HG03460 (cell line): ENCODE measurements around the gene TTLL7.
"Not testable (repeated sequence)": the region's sequence is repeated elsewhere in the genome, so short reads cannot be mapped to it uniquely, and the experiment has no call there.

ENCODE experiments used
- ATAC-seq: cut with Tn5 transposase; IDR thresholded peaks from one replicate; pipeline ENCODE4 v1.9.1; 2021; ENCODE audit not compliant: unreplicated experiment

The TTLL7 gene

DNA sequence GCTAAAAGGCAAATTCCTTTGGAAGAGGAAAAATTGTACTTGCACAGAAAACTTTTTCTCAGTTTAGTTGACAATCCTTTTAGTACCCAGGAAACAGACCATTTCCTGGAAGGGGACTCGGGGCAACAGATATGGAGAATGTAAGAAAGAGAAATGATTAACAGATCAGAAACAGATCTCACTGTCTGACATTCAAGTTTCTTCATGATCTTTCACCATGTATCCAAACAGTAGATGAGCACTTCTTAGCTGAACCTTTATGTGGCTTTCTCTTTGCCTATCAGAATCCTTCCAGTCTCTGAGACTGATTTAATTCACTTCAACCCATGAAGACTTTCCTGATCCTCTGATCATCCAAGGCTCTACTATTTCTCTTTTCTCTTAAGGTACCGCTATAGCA lies 2.7 kb downstream of the TTLL7 start:
- no peak for ATAC-seq

DNA sequence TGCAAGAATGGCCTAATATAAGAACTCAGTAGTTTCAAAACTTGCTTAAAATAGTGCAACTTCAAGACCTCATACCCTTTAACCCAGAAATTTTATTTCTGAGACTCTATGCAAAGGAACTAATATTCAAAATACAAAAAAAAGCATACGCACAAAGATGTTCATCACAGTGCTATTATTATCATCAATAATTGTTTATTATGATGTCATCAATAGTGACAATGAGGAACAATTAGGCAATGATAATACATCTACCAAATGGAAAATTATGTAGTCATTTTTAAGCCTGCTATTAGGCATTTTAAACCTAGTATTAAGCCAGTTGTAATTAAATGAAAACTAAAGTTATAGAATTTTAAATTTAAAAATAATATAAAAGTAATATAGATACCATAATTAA lies 3.3 kb downstream of the TTLL7 start:
- no peak for ATAC-seq

DNA sequence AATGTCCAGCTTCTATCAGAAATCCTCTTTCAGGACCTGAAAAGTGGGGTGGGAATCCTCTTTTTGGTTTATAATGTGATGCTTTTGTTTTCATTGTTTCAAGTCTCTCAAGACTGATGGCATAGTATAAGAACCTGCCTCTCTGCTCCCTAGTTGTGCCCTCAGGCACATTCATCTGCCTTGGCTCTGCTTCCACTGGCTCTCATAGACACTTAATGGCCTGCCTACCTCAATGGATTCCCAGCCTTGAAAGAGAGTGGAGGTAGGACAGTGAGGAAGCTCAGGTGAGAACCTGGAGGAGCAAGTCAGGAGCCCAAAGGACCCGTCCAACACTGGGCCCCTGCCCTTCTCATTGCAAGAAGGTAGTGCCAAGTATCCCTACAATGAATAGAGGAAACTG lies 4.8 kb downstream of the TTLL7 start:
- no peak for ATAC-seq

DNA sequence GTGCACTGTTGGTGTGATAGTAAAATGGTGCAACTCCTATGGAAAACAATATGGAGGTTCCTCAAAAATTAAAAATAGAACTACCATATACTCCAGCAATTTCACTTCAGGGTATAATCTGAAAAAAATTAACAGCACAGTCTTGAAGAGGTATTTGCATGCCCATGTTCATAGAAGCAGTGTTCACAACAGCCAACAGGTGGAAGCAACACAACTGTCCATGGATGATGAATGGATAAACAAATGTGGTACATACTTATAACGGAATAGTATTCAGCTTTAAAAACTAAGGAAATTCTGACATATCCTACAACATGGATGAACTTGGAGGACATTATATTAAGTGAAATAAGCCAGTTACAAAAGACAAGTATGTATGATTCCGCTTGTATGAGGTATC lies 8.2 kb downstream of the TTLL7 start:
- no peak for ATAC-seq

DNA sequence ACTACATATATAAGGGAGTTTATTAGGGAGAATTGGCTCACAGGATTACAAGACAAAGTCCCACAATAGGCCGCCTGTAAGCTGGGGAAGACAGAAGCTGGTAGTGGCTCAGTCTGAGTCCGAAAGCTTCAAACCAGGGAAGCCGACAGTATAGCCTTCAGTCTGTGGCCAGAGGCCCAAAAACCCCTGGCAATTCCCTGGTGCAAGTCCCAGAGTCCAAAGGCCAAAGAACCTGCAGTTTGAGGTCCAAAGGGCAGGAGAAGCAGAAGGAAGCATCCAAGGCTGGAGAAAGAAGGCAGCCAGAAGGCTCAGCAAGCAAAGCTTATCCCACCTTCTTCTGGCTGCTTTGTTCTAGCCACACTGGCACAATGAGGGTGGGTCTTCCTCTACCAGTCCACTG lies 13.9 kb downstream of the TTLL7 start:
- no peak for ATAC-seq

DNA sequence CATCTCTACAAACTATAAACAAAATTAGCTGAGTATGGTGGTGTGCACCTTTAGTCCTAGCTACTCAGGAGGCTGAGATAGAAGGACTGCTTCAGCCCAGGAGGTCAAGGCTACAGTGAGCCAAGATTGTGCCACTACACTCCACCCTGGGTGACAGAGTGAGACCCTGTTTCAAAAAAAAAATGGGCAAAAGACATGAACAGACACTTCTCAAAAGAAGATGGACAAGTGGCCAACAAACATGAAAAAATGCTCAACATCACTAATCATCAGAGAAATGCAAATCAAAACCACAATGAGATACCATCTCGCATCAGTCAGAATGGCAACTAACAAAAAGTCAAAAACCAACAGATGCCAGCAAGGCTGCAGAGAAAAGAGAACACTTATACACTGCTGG lies 15.0 kb downstream of the TTLL7 start:
- ATAC-seq: not testable (repeated sequence)

DNA sequence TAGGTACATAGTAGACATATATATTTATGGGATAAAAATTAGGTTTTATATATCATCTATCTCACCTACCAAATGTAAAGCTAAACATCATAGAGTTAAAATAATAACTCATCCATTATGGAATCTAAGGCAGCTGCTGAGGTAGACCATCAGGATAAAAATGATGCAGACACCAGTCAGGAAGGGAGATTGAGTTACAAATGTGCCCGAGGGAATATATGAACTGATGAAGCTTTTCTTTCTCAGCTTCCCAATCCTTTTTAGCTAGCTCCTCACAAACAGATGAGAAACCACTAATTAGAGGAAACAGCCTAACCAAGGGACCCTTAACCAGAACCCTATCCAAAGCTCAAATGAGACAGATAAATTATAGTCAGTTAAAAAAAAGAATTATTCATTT lies 20.9 kb downstream of the TTLL7 start:
- ATAC-seq: no peak

DNA sequence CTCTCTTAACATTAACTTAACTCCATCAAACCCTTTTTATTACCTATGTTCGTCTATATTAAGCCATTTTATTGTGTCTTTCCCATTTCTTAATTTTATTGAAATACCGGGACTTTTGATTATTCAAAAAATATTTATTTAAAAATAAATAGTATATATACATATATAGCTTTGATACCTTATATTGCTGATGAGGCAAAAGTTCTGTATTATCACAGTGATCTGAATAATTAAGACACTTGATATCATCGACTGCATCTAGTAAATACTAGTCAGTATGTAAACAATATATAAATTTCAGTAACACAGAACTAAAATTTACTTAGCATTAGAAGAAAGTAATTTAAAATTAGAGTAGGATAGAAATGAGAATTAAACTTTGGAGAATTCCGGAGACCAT lies 22.0 kb downstream of the TTLL7 start:
- ATAC-seq: no peak

DNA sequence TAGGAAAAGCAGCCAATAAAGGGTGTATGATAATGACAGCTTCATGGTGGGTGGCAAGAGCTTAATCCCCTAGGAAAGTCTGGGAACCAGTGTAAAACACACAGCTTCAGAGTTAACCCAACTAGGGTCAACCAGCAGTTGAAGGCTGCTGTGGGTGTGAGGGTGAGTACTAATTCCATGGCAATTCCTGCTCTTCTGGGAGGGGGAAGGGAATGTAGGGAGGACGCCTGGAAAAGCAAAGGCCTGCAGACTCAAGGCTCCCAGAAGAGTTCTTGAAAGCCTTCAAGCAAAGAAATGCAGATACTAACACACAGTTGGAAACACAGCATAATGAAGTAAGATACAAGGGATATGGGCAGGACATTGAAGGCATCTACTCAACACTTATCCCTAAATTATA lies 28.1 kb downstream of the TTLL7 start:
- ATAC-seq: no peak

DNA sequence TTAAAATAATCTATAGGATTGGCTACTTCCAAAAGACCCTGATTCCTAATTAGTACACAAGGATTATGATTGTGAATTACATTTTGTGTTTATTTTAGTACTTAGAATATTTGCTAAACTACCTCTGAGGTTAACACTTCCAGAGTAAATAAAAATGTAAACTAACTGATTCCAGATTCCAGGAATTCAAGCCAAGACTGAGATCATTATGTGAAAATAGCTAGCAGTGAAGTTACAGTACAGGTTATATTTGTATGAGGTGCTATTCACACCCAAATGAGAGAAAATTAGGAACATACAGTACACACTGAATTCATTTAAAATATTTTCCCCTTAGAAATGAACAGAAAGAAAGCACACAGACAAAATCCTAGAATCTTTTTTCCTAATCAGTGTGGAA lies 28.8 kb downstream of the TTLL7 start:
- no peak for ATAC-seq

DNA sequence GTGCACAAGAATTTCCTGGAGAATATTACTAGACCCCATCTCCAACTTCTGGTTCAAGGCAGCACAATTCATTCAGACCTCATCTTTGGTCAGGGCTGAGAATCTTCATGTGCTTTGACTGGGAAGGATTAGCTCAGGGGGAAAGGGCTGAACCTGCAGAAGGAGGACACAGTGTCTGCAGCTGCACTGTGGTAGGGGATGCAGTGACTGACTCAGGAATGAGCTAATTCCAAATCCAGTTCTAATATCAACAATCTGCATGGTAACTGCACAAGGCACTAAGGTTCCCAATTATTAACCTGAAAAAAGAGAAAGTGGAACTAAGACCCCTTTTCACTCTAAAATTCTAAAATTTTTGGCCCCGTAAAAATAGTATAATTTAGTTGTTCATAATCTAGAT lies 31.6 kb downstream of the TTLL7 start:
- ATAC-seq: no peak

DNA sequence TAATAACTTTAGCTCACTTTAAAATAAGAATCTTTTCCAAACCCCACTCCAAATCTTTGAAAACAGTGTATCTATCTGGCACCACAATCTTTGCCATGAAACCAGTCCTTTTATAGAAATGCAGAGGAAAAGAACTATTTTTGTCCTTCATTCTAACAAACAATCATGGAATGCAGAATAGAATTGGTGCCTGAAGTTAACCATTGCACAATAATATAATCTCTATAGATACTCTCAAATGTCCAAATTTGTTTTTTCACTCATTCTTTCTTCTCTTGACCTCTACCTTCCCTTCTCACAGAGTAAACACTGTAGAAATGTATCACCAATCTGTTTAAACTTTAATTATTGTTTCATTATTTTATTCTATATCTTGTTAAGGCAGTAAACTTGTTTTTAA lies 34.8 kb downstream of the TTLL7 start:
- ATAC-seq: no peak

DNA sequence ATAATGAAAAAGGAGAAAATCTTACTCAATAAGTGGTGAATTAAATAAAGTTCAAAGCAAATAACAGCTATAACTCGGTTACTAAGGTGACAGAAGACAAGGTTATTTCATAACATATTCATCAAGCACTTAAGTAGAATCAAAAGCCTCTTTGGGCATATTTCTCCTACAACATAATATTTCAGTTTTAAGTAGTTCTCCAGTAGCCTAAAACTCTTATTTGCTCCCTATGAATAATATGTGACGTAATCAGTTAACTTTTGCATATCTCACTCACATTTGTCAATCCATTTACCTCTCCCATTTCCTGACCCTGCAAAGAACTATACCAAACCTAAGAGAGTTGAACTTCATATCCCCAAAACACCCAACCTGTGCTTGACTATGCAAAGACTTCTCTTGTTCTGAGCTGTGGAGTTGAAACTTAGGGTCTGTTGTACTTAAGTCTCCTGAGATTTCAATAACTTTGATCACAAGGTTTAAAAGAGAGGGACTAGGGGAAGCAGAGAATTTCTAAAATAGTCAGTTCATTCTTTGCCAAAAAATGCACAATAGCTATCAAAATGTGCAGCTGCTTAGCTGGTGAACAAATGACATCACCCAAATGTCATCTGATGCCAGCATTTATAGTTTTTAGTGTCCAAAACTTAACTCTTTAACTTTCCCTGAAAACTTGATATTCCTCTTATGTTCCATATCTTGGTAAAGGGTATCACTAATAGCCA lies 37.2 kb downstream of the TTLL7 start:
- ATAC-seq: no peak

DNA sequence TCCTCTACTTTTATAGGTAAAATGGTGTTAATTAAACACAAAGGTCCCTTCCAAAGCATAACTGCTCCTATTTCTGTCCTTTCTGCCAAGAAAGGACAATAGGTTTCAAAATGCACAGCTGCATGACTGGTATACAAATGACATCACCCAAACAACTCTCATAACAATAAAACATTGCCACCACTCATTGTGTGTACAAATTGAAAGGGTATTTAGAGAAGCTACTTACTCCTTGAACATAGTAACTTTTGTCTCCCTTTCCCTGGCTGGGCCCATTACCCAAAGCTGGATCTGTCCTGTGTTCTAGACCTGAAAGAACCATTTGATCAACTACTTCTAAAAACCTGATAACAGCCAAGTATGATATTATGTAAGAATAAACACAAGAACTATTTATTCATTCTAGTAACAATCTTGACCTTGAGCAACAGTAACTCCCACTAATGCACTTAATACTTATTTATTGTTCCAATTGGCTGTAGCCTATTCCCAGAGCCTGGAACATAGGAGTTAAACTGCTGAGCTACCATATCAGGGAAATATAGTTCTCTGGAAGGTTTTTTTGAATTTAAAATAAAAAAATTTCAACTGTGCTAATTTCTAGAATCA lies 38.2 kb downstream of the TTLL7 start:
- no peak for ATAC-seq

DNA sequence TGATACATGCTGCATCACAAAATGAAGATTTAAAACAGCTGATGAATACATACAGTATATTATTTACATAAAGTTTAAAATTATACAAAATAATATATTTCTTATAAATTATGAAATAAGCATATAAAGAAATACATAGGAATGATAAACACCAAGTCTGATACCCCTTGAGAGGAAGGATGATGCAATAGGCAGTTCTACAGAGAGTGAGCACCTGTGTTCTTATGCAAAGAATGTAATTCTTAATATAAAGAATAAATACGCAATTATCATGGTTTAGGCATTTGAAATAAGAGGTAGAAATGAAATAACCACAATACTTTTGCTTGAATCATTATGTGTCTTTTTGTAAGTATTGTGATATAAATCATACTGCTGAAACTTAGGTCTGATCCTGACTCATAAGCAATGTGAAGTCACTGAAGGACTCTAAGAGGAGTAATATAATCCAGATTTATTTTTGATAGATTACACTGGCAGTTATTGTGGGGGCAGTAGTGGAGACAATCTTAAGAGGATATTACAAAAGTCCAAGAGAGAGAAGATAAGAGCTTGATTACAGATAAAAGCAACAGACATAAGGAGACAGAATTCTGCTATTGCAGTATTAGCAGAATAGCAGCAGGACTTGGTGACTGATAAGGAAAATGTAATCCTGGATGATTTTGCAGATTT lies 39.0 kb downstream of the TTLL7 start:
- no peak for ATAC-seq

DNA sequence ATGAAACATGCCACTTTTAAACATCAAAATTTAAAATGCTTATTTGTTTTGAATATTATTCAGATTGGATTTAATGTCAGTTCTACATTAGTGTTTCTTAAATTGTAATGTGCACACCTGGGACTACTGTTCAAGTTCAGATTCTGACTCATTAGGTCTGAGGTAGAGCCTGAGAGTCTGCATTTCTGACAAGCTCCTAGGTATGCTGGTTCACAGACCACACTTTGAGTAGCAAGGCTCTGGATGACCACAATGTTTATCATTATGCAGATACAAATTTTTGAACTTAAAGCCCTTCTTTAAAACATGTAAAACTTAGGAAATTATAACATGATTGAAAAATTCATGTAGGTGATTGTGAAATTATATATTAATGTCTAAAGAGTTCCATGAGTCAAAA lies 40.2 kb downstream of the TTLL7 start:
- no peak for ATAC-seq

DNA sequence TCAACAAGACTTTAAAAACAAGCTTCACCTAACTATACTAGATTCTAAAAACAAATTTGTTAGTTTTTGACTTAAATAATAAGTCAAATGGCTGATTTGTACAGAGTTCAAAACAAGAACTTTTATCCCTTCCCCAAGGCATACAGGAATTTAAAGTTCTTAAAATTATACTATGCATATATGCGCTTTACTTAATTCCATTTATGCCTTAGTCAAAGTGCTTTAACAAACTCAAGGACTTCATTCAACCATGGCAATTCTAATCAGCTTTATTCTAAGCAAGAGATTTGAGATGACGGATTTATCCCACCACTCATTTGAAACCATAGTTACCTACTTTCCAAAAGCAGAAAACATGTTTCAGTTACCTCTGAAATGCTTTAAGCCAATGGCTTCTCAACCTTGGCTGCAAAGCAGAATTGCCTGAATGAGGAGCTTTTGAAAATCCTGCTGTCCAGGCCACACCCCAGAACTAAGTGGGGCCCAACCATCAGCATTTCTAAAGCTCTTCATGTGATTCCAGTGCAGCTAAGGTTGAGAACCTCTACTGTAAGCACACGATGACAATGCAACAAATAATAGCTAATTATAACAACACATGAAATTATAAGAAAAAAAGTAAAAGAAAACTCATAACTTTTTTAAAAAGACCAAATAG lies 44.6 kb downstream of the TTLL7 start:
- ATAC-seq: no peak

DNA sequence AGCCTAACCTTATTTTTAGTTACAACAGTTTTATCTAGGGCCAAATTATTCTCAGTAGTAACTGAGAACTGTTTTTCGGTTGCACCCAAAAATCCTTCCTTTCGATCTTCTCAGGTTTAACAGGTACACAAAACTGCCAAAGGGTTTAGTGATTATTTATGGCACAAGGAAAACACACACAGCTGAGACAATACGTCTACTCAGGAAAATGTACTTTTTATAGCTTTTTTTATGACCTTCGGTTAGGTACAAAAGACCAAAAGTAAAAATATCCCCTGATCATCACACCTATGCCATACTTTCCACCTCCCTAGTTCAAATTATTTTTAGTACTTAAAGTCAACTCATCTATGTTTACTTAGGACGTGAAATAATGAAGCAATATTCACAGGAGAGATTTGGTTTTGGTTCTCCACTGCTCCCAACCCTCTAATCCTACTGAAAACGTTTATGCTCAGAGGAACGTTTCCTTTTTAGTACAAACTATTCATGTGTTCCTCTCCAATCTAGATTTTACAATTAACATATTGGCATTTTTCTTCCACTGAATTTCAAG lies 48.7 kb downstream of the TTLL7 start:
- ATAC-seq: no peak

DNA sequence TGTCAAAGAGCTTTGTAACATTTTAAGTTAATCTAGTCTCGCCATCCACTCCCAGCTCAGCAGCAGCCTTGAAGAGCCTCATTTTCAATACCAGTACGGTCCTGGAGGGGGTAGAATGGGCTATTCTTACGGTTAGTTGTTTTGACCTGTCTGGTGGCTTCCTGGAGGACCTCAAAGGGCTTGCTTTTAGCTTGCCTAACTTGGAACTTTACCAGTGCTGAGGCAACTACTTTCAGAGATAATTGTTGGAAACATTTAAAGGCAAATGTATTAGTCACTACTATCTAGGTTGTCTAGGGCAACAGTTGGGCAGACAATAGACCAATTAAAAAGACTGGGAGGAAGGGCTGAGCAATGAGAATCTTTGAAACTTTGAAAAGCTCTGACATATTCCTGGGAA lies 56.0 kb downstream of the TTLL7 start:
- ATAC-seq: no peak

DNA sequence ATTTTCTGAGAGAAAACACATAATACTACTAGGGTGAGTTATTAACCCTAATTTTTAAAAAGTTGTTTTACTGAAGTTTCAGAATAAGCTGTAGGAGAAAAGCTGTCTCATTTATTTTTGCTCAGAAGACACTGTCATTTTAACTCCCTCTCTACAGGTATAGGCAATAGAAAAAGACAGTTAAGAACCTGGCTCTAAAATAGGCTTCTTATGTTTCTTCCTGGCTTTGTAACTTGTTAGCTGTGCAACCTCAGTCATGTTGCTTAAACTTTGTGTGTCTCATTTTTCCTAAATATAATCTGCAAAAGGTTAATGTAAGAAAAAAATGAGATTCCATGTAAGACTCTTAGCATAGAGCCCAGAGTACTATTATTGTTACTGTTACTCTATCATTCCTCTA lies 64.4 kb downstream of the TTLL7 start:
- no peak for ATAC-seq

DNA sequence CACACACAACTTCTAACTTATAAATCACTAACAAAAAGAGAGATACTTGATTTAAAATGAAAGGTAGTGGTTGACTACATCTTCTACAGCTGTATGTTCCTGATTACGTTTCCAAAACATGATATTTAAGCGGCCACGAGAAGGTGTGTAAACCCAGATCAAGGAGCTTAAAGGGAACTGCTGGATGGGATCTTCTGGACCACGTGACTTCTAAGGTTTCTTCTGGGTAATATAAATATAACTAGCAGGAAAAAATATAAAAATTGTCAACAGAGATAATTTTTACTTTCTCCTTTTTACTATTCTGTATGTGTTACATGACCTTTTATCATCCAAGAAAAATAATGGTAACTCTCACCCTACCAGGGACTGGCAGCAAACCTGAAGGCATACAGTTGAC lies 66.2 kb downstream of the TTLL7 start:
- no peak for ATAC-seq

DNA sequence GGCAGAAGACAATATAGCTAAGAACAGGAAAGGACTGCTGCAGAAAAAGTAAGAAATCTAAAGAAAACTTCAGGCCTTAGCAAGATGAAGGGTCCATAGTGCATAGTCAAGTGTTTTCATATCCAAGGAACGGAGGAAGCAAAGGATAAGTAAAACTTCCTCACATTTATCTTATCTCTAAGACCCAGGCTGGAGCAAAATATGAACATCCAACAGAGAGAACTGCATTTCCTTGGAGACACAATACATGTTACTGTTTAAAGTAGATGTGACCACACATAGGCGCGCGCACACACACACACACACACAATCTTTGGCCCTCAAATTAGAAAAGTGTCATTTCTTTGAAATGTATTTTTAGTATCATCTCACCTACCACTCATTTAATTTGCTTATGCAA lies 66.7 kb downstream of the TTLL7 start:
- no peak for ATAC-seq
